HepG2 (cell line): ENCODE measurements around the gene AHRR. TPM values are rescaled to one million over a fixed set of nuclear protein-coding genes. Genes with fewer than 3 reads are reported as not detected.

Source experiments
- HOXA5 ChIP-seq: sonication (generic); formaldehyde crosslinking; IDR thresholded peaks from 2 replicates; pipeline ENCODE4 v1.4.0; 2020; ENCODE audit warnings: missing genetic modification reagents
- KMT2A ChIP-seq: sonication (generic); formaldehyde crosslinking; IDR thresholded peaks from 2 replicates; pipeline ENCODE4 v1.4.0; 2020; ENCODE audit warnings: missing genetic modification reagents
- NONO ChIP-seq, 2 experiments: fragments of 450-650 bp in 1 of 2; sonication (generic) in 1 of 2; formaldehyde crosslinking in 1 of 2; IDR thresholded peaks in 1 of 2; conservative IDR thresholded peaks in 1 of 2; 2 replicates each; pipeline versions ENCODE4 v1.6.1 to v1.8.0; 2017 to 2022; ENCODE audit warnings: mild to moderate bottlenecking in 1 of 2, missing genetic modification reagents in 1 of 2, moderate library complexity in 1 of 2
- PHF8 ChIP-seq: sonication (generic); formaldehyde crosslinking; IDR thresholded peaks from 2 replicates; pipeline ENCODE4 v1.5.0; 2020; ENCODE audit warnings: missing genetic modification reagents
- SRSF1 ChIP-seq: fragments of 200-400 bp; formaldehyde crosslinking; optimal IDR thresholded peaks from 2 replicates; pipeline ENCODE3; 2017; ENCODE audit warnings: mild to moderate bottlenecking, low read depth, low read length, moderate library complexity
- ZFP1 ChIP-seq: IDR thresholded peaks from 2 replicates; pipeline ENCODE4 v1.6.1; 2016
- ZMYM2 ChIP-seq: sonication (generic); formaldehyde crosslinking; IDR thresholded peaks from 2 replicates; pipeline ENCODE4 v1.8.0; 2022; ENCODE audit warnings: mild to moderate bottlenecking, missing genetic modification reagents
- ZNF101 ChIP-seq: sonication (generic); formaldehyde crosslinking; IDR thresholded peaks from 2 replicates; pipeline ENCODE4 v1.4.0; 2020; ENCODE audit warnings: mild to moderate bottlenecking, low read depth, missing genetic modification reagents, borderline replicate concordance
- ZNF607 ChIP-seq: sonication (generic); formaldehyde crosslinking; IDR thresholded peaks from 2 replicates; pipeline ENCODE4 v1.5.1; 2020; ENCODE audit warnings: missing genetic modification reagents, mild to moderate bottlenecking, borderline replicate concordance
- ZNF674 ChIP-seq: sonication (generic); formaldehyde crosslinking; IDR thresholded peaks from 2 replicates; pipeline ENCODE4 v1.5.0; 2020; ENCODE audit warnings: low read depth, mild to moderate bottlenecking, missing genetic modification reagents
- ZNF775 ChIP-seq: sonication (generic); formaldehyde crosslinking; IDR thresholded peaks from 2 replicates; pipeline ENCODE4 v1.4.0; 2020; ENCODE audit warnings: missing genetic modification reagents, mild to moderate bottlenecking, moderate library complexity, borderline replicate concordance
- ZSCAN22 ChIP-seq: sonication (generic); formaldehyde crosslinking; IDR thresholded peaks from 2 replicates; pipeline ENCODE4 v1.4.0; 2020; ENCODE audit warnings: mild to moderate bottlenecking, missing genetic modification reagents
- polyA plus RNA-seq, 8 experiments: library from polyadenylated mRNA; depleted of rRNA in 3 of 8; stranded (reverse) in 7 of 8; unstranded in 1 of 8; fragments of >200 nt; fragmentation: Illumina TruSeq in 4 of 8; extraction: Trizol in 4 of 8; gene quantifications; 2 replicates each; pipeline versions ENCODE4 v1.2.1 to v1.2.3, GENCODE V29; 2011 to 2016; ENCODE audit warnings: low read depth in 4 of 8, missing spikeins in 1 of 8, mixed read lengths in 1 of 8; ENCODE audit not compliant: insufficient read depth in 1 of 8
- total RNA-seq, 5 experiments: library from RNA; depleted of rRNA; stranded (reverse); fragments of >200 nt; fragmentation: Illumina TruSeq; extraction: Trizol; gene quantifications; 2 replicates each; pipeline ENCODE4 v1.2.3, GENCODE V29; 2016; ENCODE audit warnings: low read depth in 1 of 5
- TF ChIP-seq, protein P1 (sequence below): sonication (generic); formaldehyde crosslinking; IDR thresholded peaks from 2 replicates; pipeline ENCODE4 v1.5.1; 2020; ENCODE audit warnings: missing genetic modification reagents, mild to moderate bottlenecking, borderline replicate concordance
- TF ChIP-seq, protein P2 (sequence below): sonication (generic); formaldehyde crosslinking; IDR thresholded peaks from 2 replicates; pipeline ENCODE4 v1.9.0; 2022; ENCODE audit warnings: missing genetic modification reagents, mild to moderate bottlenecking, borderline replicate concordance
- TF ChIP-seq, protein P3 (sequence below): sonication (generic); formaldehyde crosslinking; IDR thresholded peaks from 2 replicates; pipeline ENCODE4 v1.8.0; 2022; ENCODE audit warnings: mild to moderate bottlenecking, missing genetic modification reagents
- TF ChIP-seq, protein P4 (sequence below): sonication (generic); formaldehyde crosslinking; IDR thresholded peaks from 2 replicates; pipeline ENCODE4 v1.4.0; 2020; ENCODE audit warnings: missing genetic modification reagents, borderline replicate concordance
- TF ChIP-seq, protein P5 (sequence below): sonication (generic); formaldehyde crosslinking; IDR thresholded peaks from 2 replicates; pipeline ENCODE4 v1.8.1; 2023; ENCODE audit warnings: missing genetic modification reagents, inconsistent platforms, borderline replicate concordance

The AHRR gene
- total and polyA plus RNA-seq, 2 of the 13 experiments (the other 11 are each of a cell fraction or from before 2014, with no cell fraction given) = 0.28 to 0.35 TPM

DNA sequence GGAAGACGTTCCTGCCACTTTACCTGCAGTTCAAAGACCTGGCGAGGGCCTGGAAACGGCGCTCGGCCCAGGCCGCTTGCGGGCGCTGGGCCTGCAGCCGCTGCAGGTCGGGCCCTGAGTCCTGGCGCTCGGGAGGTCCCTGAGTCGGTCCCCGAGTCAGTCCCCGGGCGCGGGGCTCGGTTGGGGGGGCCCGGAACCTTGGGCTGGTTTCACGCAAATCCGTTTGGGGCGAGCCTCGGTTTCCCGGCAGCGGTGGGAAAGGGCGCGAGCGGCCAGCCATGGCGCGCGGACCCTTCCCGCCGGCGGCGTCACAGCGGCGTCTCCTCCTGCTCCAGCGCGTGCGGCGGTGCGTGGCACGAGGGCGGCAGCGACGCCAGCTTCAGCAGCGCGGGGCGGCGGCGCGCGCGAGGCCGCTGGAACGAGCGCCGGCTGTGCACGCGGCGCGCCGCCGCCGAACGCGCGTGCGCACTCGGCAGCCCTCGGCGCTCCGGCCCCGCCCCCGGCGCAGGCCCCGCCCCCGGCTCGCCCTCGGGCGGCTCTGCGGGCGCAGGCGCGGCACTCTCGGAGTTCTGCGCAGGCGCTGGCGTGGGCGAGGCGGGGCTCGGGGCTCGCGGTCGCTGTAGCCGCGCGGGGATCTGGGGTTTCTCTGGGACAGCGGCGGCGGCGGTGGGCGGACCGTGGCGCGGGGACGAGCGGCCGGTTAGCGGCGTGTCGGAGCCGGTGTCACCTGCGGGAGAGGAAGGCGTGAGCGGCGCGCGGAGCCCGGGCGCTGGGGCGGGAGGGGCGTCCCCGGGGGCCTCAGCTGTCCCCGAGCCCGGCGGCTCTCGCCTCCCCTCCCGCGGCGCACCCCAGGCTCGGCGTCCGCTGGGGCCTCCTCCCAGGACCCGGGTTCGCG lies 151.4 kb downstream of the AHRR start (continued):
- TF ChIP-seq ZNF607 (CRISPR knock-in tag) = peak; percentile 96
- TF ChIP-seq, protein P1, sequence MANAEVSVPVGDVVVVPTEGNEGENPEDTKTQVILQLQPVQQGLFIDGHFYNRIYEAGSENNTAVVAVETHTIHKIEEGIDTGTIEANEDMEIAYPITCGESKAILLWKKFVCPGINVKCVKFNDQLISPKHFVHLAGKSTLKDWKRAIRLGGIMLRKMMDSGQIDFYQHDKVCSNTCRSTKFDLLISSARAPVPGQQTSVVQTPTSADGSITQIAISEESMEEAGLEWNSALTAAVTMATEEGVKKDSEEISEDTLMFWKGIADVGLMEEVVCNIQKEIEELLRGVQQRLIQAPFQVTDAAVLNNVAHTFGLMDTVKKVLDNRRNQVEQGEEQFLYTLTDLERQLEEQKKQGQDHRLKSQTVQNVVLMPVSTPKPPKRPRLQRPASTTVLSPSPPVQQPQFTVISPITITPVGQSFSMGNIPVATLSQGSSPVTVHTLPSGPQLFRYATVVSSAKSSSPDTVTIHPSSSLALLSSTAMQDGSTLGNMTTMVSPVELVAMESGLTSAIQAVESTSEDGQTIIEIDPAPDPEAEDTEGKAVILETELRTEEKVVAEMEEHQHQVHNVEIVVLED (CRISPR knock-in tag) = peak; percentile 78
- no peak for TF ChIP-seq ZFP1
- TF ChIP-seq ZNF674 (CRISPR knock-in tag) = peak; percentile 73; the same call in 1 of the 2 replicates
- TF ChIP-seq, protein P2, sequence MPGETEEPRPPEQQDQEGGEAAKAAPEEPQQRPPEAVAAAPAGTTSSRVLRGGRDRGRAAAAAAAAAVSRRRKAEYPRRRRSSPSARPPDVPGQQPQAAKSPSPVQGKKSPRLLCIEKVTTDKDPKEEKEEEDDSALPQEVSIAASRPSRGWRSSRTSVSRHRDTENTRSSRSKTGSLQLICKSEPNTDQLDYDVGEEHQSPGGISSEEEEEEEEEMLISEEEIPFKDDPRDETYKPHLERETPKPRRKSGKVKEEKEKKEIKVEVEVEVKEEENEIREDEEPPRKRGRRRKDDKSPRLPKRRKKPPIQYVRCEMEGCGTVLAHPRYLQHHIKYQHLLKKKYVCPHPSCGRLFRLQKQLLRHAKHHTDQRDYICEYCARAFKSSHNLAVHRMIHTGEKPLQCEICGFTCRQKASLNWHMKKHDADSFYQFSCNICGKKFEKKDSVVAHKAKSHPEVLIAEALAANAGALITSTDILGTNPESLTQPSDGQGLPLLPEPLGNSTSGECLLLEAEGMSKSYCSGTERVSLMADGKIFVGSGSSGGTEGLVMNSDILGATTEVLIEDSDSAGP (CRISPR knock-in tag) = peak; percentile 82
- TF ChIP-seq, protein P3, sequence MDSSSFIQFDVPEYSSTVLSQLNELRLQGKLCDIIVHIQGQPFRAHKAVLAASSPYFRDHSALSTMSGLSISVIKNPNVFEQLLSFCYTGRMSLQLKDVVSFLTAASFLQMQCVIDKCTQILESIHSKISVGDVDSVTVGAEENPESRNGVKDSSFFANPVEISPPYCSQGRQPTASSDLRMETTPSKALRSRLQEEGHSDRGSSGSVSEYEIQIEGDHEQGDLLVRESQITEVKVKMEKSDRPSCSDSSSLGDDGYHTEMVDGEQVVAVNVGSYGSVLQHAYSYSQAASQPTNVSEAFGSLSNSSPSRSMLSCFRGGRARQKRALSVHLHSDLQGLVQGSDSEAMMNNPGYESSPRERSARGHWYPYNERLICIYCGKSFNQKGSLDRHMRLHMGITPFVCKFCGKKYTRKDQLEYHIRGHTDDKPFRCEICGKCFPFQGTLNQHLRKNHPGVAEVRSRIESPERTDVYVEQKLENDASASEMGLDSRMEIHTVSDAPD (CRISPR knock-in tag) = no peak
- peak; percentile 69; the same call in 1 of the 2 replicates for TF ChIP-seq ZNF101 (CRISPR knock-in tag)
- TF ChIP-seq ZSCAN22 (CRISPR knock-in tag) = no peak
- no peak for TF ChIP-seq SRSF1
- peak; percentile 21; the same call in 1 of the 2 replicates for TF ChIP-seq HOXA5
- TF ChIP-seq ZNF775 (CRISPR knock-in tag) = no peak
- no peak for TF ChIP-seq KMT2A (CRISPR knock-in tag)
- peak; percentile 81 for TF ChIP-seq PHF8 (CRISPR knock-in tag)
- no peak for TF ChIP-seq ZMYM2 (CRISPR knock-in tag)
- TF ChIP-seq, protein P4, sequence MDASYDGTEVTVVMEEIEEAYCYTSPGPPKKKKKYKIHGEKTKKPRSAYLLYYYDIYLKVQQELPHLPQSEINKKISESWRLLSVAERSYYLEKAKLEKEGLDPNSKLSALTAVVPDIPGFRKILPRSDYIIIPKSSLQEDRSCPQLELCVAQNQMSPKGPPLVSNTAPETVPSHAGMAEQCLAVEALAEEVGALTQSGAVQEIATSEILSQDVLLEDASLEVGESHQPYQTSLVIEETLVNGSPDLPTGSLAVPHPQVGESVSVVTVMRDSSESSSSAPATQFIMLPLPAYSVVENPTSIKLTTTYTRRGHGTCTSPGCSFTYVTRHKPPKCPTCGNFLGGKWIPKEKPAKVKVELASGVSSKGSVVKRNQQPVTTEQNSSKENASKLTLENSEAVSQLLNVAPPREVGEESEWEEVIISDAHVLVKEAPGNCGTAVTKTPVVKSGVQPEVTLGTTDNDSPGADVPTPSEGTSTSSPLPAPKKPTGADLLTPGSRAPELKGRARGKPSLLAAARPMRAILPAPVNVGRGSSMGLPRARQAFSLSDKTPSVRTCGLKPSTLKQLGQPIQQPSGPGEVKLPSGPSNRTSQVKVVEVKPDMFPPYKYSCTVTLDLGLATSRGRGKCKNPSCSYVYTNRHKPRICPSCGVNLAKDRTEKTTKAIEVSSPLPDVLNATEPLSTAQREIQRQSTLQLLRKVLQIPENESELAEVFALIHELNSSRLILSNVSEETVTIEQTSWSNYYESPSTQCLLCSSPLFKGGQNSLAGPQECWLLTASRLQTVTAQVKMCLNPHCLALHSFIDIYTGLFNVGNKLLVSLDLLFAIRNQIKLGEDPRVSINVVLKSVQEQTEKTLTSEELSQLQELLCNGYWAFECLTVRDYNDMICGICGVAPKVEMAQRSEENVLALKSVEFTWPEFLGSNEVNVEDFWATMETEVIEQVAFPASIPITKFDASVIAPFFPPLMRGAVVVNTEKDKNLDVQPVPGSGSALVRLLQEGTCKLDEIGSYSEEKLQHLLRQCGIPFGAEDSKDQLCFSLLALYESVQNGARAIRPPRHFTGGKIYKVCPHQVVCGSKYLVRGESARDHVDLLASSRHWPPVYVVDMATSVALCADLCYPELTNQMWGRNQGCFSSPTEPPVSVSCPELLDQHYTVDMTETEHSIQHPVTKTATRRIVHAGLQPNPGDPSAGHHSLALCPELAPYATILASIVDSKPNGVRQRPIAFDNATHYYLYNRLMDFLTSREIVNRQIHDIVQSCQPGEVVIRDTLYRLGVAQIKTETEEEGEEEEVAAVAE (CRISPR knock-in tag) = no peak
- TF ChIP-seq NONO (IDR thresholded peaks at IDR 0.05) = no peak
- TF ChIP-seq NONO (CRISPR knock-in tag; conservative IDR thresholded peaks at IDR 0.05) = no peak; the same call in none of the 2 replicates
- TF ChIP-seq, protein P5, sequence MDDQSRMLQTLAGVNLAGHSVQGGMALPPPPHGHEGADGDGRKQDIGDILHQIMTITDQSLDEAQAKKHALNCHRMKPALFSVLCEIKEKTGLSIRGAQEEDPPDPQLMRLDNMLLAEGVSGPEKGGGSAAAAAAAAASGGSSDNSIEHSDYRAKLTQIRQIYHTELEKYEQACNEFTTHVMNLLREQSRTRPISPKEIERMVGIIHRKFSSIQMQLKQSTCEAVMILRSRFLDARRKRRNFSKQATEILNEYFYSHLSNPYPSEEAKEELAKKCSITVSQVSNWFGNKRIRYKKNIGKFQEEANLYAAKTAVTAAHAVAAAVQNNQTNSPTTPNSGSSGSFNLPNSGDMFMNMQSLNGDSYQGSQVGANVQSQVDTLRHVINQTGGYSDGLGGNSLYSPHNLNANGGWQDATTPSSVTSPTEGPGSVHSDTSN (CRISPR knock-in tag) = no peak
